Measurements from ENCODE around the gene MZT1.

GRCh38 chr13:72693832-72694231, 33.6 kb downstream of the MZT1 start:
- TF ChIP-seq CTCF (IDR thresholded peaks at IDR 0.05; ENCODE audit: low read depth, low read length, poor library complexity, severe bottlenecking) (no peak), EZH2phosphoT487 (IDR thresholded peaks at IDR 0.05; ENCODE audit: borderline replicate concordance, low read length) (no peak)

Data from DOHH2 (cell line).